IMR-90 (cell line): ENCODE data around the gene FDXR. TPM values are rescaled to one million over a fixed set of nuclear protein-coding genes. Genes with fewer than 3 reads are reported as not detected.

Experiments
- ATAC-seq: fragments of 200-7000 bp; cut with Tn5 transposase; 2 replicates; pipeline ENCODE4 v1.9.1; 2020; ENCODE audit warnings: low read depth, mild to moderate bottlenecking, moderate library complexity
- BruUV-seq: library from RNA; stranded (reverse); fragments of 400-500 nt; replicated peaks from 2 replicates; lab custom pipeline; 2021; lab: Mats Ljungman, UMichigan
- CTCF ChIA-PET: fragments of 300-600 bp; formaldehyde crosslinking; extraction: SDS; loops from one replicate; lab custom pipeline; 2021; ENCODE audit warnings: antibody characterized with exemption; lab: Yijun Ruan, JAX
- POLR2A ChIA-PET: fragments of 300-600 bp; sonication (Branson Sonifier 250); formaldehyde crosslinking; loops from one replicate; lab custom pipeline; 2022; ENCODE audit warnings: antibody characterized with exemption; ENCODE audit not compliant: unreplicated experiment; lab: Charles Lee
- DNase-seq: peaks from one replicate; pipeline ENCODE4 v3.0.0; 2013
- H2AFZ ChIP-seq: replicated peaks from 2 replicates; pipeline ENCODE3; 2013; ENCODE audit warnings: low read length, mild to moderate bottlenecking; ENCODE audit not compliant: poor library complexity
- H2AK5ac ChIP-seq: 2 replicates; pipeline ENCODE4 v1.6.1; 2013; ENCODE audit warnings: low read depth, low read length, inconsistent platforms
- H2AK9ac ChIP-seq: replicated peaks from 2 replicates; pipeline ENCODE3; 2013; ENCODE audit warnings: mild to moderate bottlenecking, low read depth, low read length, moderate library complexity; ENCODE audit not compliant: poor library complexity
- H2BK120ac ChIP-seq: 2 replicates; pipeline ENCODE4 v1.6.1; 2013; ENCODE audit warnings: low read depth, low read length, inconsistent platforms
- H2BK15ac ChIP-seq: 3 replicates; pipeline ENCODE4 v1.6.1; 2013; ENCODE audit warnings: low read depth, low read length, inconsistent platforms
- H2BK20ac ChIP-seq: 2 replicates; pipeline ENCODE4 v1.6.1; 2013; ENCODE audit warnings: low read depth, mild to moderate bottlenecking, inconsistent platforms, low read length, moderate library complexity
- H2BK5ac ChIP-seq: 2 replicates; pipeline ENCODE4 v1.6.1; 2013; ENCODE audit warnings: mild to moderate bottlenecking, low read depth, low read length, inconsistent platforms; ENCODE audit not compliant: poor library complexity, severe bottlenecking
- H3K14ac ChIP-seq: replicated peaks from 2 replicates; pipeline ENCODE4 v1.6.1; 2013; ENCODE audit warnings: low read depth, low read length, inconsistent platforms
- H3K18ac ChIP-seq: 2 replicates; pipeline ENCODE4 v1.6.1; 2013; ENCODE audit warnings: low read depth, low read length, control low read depth
- H3K23ac ChIP-seq: 2 replicates; pipeline ENCODE4 v1.6.1; 2013; ENCODE audit warnings: low read depth, low read length, inconsistent platforms
- H3K27ac ChIP-seq: 2 replicates; pipeline ENCODE4 v1.5.1; 2013; ENCODE audit warnings: mild to moderate bottlenecking, control low read depth, low read length; ENCODE audit not compliant: insufficient read depth
- H3K27me3 ChIP-seq: 2 replicates; pipeline ENCODE4 v1.6.1; 2013; ENCODE audit warnings: low read length; ENCODE audit not compliant: control insufficient read depth, insufficient read depth
- H3K36me3 ChIP-seq: 2 replicates; pipeline ENCODE4 v1.6.1; 2013; ENCODE audit warnings: low read length, mixed read lengths; ENCODE audit not compliant: control insufficient read depth, insufficient read depth
- H3K4ac ChIP-seq: 2 replicates; pipeline ENCODE4 v1.6.1; 2013; ENCODE audit warnings: low read depth, low read length, inconsistent platforms
- H3K4me1 ChIP-seq: 2 replicates; pipeline ENCODE4 v1.6.1; 2013; ENCODE audit warnings: low read length, mixed read lengths; ENCODE audit not compliant: control insufficient read depth, insufficient read depth
- H3K4me2 ChIP-seq: 2 replicates; pipeline ENCODE4 v1.6.1; 2013; ENCODE audit warnings: low read depth, mild to moderate bottlenecking, control low read depth, low read length, moderate library complexity
- H3K4me3 ChIP-seq: 2 replicates; pipeline ENCODE4 v1.5.1; 2013; ENCODE audit warnings: low read depth, mild to moderate bottlenecking, control low read depth, low read length, moderate library complexity; ENCODE audit not compliant: insufficient read depth
- H3K56ac ChIP-seq: 2 replicates; pipeline ENCODE4 v1.6.1; 2013; ENCODE audit warnings: low read length, inconsistent platforms; ENCODE audit not compliant: insufficient read depth; ENCODE audit errors: extremely low read depth
- H3K79me1 ChIP-seq, 2 experiments: 2 replicates each; pipeline ENCODE4 v1.6.1; 2013; ENCODE audit warnings: low read length in 2 of 2, inconsistent platforms in 1 of 2, low read depth in 1 of 2
- H3K9ac ChIP-seq: 2 replicates; pipeline ENCODE4 v1.6.1; 2013; ENCODE audit warnings: low read depth, low read length, control low read depth
- H3K9me1 ChIP-seq: 2 replicates; pipeline ENCODE4 v1.6.1; 2013; ENCODE audit warnings: low read length, inconsistent platforms; ENCODE audit not compliant: insufficient read depth
- H3K9me3 ChIP-seq: 2 replicates; pipeline ENCODE4 v1.6.1; 2013; ENCODE audit warnings: low read length; ENCODE audit not compliant: control insufficient read depth, insufficient read depth
- H4K20me1 ChIP-seq: 2 replicates; pipeline ENCODE4 v1.6.1; 2013; ENCODE audit warnings: low read length, inconsistent platforms; ENCODE audit not compliant: insufficient read depth
- H4K5ac ChIP-seq: 2 replicates; pipeline ENCODE4 v1.6.1; 2013; ENCODE audit warnings: mild to moderate bottlenecking, low read depth, low read length, control low read depth
- H4K8ac ChIP-seq, 2 experiments: 2 replicates each; pipeline ENCODE4 v1.6.1; 2013; ENCODE audit warnings: low read depth in 2 of 2, low read length in 2 of 2, control low read depth in 1 of 2, inconsistent platforms in 1 of 2
- H4K91ac ChIP-seq: 2 replicates; pipeline ENCODE4 v1.6.1; 2013; ENCODE audit warnings: low read depth, low read length, inconsistent platforms; ENCODE audit not compliant: insufficient read depth
- BHLHE40 ChIP-seq: fragments of 150-350 bp; IDR thresholded peaks from 2 replicates; pipeline ENCODE4 v1.6.1; 2016; ENCODE audit warnings: mild to moderate bottlenecking, low read depth, low read length
- MAZ ChIP-seq: IDR thresholded peaks from 2 replicates; pipeline ENCODE4 v1.6.1; 2012; ENCODE audit warnings: low read depth, mild to moderate bottlenecking, low read length, improper control_type of control experiment, moderate library complexity, borderline replicate concordance
- POLR2A ChIP-seq: IDR thresholded peaks from 2 replicates; pipeline ENCODE4 v1.6.1; 2012; ENCODE audit warnings: mild to moderate bottlenecking, low read depth, low read length
- WGBS, 2 experiments: methylation state at CpG; one replicate each; pipeline versions ENCODE4 v1.1.5 to v1.1.7; 2013; ENCODE audit warnings: missing lambda C conversion rate in 2 of 2; ENCODE audit not compliant: insufficient read length in 1 of 2; ENCODE audit errors: extremely low coverage in 2 of 2; 5-methylcytosine and 5-hydroxymethylcytosine counted together
- dilution Hi-C: fragments of 300-500 bp; cut with HindIII; formaldehyde crosslinking; loops from one replicate; pipeline ENCODE4 v1.14.3; 2018; ENCODE audit warnings: low sequenced_read_pairs; ENCODE audit not compliant: unreplicated experiment
- in situ Hi-C: fragments of 300-500 bp; cut with MboI; formaldehyde crosslinking; loops from 3 replicates; pipeline ENCODE4 v1.14.3; 2019; ENCODE audit warnings: low sequenced_read_pairs, inconsistent platforms, mixed read lengths
- intact Hi-C: fragments of 100-400 bp; cut with micrococcal nuclease; formaldehyde crosslinking; loops from 2 replicates; pipeline ENCODE4 v1.10.0; 2022
- polyA plus RNA-seq, 3 experiments: library from polyadenylated mRNA; depleted of rRNA; stranded (reverse); fragments of >200 nt; gene quantifications; 2 replicates each; pipeline ENCODE4 v1.2.3, GENCODE V29; 2012; ENCODE audit warnings: low replicate concordance in 1 of 3
- total RNA-seq: library from RNA; depleted of rRNA; stranded (reverse); fragments of >200 nt; gene quantifications from 2 replicates; pipeline ENCODE4 v1.2.3, GENCODE V29; 2012

The FDXR gene
- total and polyA plus RNA-seq, 2 of the 4 experiments (the other 2 are of a cell fraction), result 12.4 to 18.6 TPM

- ATAC-seq (no peak), DNase-seq (peak; percentile 20)
- intact Hi-C loops, result no loop called here
- no peak overlapping the region for H3K9ac ChIP-seq
- TF ChIP-seq MAZ (no peak), POLR2A (no peak), BHLHE40 (peak; percentile 74)
- WGBS, 2 experiments, result 62% methylated on average over 3 of the region's 15 CpGs; no CpG with 5 or more reads in 1 of the 2 experiments
- no peak overlapping the region for H4K5ac ChIP-seq
- H2BK120ac ChIP-seq, result no peak overlapping the region
- H3K9me3 ChIP-seq, result no peaks in the 10 kb centered on the region
- H2BK15ac ChIP-seq, result no peak overlapping the region
- H4K20me1 ChIP-seq, result no peaks in the 10 kb centered on the region
- dilution Hi-C loops, result no loop called here
- no peaks in the 10 kb centered on the region for H3K4me1 ChIP-seq
- no peak overlapping the region for H3K27ac ChIP-seq
- H3K23ac ChIP-seq, result no peak overlapping the region
- no peak overlapping the region for H2AK5ac ChIP-seq
- in situ Hi-C loops, result no loop called here
- no peak overlapping the region for H3K18ac ChIP-seq
- H3K27me3 ChIP-seq, result peaks cover 55% of the 10 kb centered on the region
- H2AFZ ChIP-seq, result no peak overlapping the region
- H4K91ac ChIP-seq, result no peak overlapping the region
- no peaks in the 10 kb centered on the region for H3K36me3 ChIP-seq
- H2AK9ac ChIP-seq, result no peak overlapping the region
- no peak overlapping the region for H2BK5ac ChIP-seq
- H3K14ac ChIP-seq, result no peak overlapping the region
- no peaks in the 10 kb centered on the region for H3K79me1 ChIP-seq
- H3K56ac ChIP-seq, result no peak overlapping the region
- no TSS peak for BruUV-seq
- H3K4me2 ChIP-seq, result no peak overlapping the region
- H3K9me1 ChIP-seq, result no peaks in the 10 kb centered on the region
- ChIA-PET POLR2A (no interaction called here), CTCF (no interaction called here)
- H2BK20ac ChIP-seq, result no peak overlapping the region
- no peak overlapping the region for H3K4me3 ChIP-seq
- H3K4ac ChIP-seq, result no peak overlapping the region
- no peak overlapping the region for H4K8ac ChIP-seq
Observed at GRCh38 chr17:74883241-74883745, 10.5 kb upstream of the FDXR start.
